GM18505 (cell line): ENCODE results near the gene ZNF566.
"Not testable (repeated sequence)": the region's sequence is repeated elsewhere in the genome, so short reads cannot be mapped to it uniquely, and the experiment has no call there.

ENCODE experiments used
- ATAC-seq: cut with Tn5 transposase; IDR thresholded peaks from one replicate; pipeline ENCODE4 v1.9.1; 2021; ENCODE audit not compliant: unreplicated experiment
- POLR2A ChIP-seq: IDR thresholded peaks from 4 replicates; pipeline ENCODE4 v1.6.1; 2011; ENCODE audit warnings: borderline replicate concordance; ENCODE audit not compliant: insufficient read depth, insufficient read length; ENCODE audit errors: extremely low read depth

The ZNF566 gene

GRCh38 chr19:36489118-36489919 lies at the start of gene ZNF566:
Gene ZNF566, minus strand, starts transcription at chr19:36489561. Its CDS starts 13,004 bp downstream, at chr19:36476557.
- TF ChIP-seq POLR2A, result peak; percentile 60
- peak; percentile 80 for ATAC-seq

DNA sequence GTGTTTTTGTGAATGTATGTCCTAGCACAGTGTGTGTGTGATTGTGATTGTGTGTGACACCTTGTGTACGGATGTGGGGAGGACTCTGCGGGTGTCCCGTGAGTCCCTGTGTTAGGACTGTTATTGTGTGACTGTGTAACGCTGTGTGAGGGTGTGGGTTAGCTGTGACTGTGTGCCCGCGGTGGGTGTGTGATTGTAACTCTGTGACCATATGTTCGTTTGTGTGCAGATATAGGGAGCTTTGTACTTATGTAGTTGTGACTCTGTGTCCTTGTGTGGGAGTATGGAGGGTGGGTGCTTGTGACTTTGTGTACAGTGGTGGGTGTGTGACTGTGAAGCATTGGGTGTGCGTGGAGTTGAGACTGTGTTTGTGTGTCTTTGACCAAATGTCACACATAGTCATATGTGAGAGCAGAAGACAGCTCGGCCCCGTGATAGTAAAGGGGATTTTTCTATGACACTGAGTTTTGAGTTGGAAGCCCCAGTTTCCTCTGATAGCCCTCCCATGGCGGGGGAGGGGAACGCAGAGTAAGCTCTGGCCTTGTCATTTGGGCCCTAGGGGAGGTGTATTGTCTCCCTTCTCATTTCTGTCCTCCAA lies 39.7 kb upstream of the ZNF566 start:
- ATAC-seq, result peak; percentile 35
- TF ChIP-seq POLR2A, result no peak

GRCh38 chr19:36528194-36528920 lies 39.0 kb upstream of the ZNF566 start, which contains the start of gene ZNF260:
Gene ZNF260, minus strand, starts transcription at chr19:36528271. Its CDS starts 13,033 bp downstream, at chr19:36515238.
- TF ChIP-seq POLR2A, result peak; percentile 79
- peak; percentile 93 for ATAC-seq

GRCh38 chr19:36527873-36528193 lies 38.5 kb upstream of the ZNF566 start:
- ATAC-seq, result no peak
- TF ChIP-seq POLR2A, result no peak

DNA sequence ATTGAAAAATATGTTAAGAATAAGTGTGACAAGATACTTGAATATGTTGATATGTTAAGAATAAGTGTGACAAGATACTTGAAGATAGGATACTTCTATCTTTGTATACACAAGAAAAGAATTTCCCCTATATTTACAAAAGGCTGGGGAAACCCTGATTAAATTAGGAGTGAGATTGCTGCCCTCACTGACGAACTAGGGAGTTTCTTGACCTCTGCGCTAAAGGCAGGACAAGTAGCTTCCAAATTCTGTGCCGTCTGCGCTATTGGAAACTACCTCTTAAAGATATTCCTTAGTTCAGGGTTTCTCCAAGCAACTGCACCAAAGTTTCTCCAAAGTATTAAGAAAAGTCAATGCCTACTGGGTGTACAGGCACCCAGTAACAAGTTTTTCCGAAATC lies 38.0 kb upstream of the ZNF566 start:
- TF ChIP-seq POLR2A, result no peak
- ATAC-seq, result no peak

- TF ChIP-seq POLR2A, result no peak
- ATAC-seq, result no peak
Observed at GRCh38 chr19:36526581-36526980, 37.2 kb upstream of the ZNF566 start.

- no peak for ATAC-seq
- no peak for TF ChIP-seq POLR2A
Observed at GRCh38 chr19:36524617-36525016, 35.3 kb upstream of the ZNF566 start.

- no peak for ATAC-seq
- TF ChIP-seq POLR2A, result no peak
Observed at GRCh38 chr19:36514012-36514612, 24.8 kb upstream of the ZNF566 start.

DNA sequence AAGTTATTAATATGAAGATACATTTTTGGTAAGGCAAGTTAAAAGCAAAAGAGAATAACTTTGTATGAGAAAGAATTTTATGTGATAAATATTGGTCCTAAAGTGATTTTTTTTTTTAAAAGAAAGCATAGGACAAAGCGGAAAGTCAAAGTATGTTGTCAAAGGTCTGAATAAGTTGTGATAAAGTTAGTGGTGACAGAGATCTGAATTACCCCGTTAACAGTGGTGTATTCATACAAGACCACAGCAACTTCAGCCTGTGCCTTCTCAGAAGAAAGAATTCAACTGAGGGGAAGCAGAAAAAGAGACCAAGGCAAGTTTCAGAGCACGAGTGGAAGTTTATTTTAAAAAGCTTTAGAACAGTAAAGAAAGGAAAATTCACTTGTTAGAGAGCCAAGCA lies 19.0 kb upstream of the ZNF566 start:
- no peak for TF ChIP-seq POLR2A
- no peak for ATAC-seq

GRCh38 chr19:36501973-36502372 lies 12.6 kb upstream of the ZNF566 start:
- ATAC-seq, result no peak

DNA sequence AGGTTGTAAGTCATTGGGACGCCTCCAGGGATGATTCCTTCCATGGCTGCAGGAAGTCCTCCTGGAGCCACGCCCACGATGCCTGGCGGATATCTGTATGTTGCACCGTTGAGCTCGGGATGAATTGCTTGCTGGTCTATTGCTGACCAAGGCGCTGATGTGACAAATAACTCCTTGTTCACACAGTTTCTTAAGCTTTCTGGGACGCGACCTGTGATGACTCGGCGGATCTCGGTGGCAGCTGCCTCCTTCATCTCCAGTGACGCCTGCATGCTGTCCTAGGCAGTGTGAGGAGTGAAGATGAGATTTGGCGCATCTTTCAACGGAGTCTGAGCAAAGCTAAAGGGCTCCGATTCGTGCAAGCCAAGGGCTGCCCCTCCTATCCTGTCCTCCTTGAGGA lies 7.6 kb upstream of the ZNF566 start:
- TF ChIP-seq POLR2A, result no peak
- no peak for ATAC-seq

More at GRCh38 chr19:36501973-36502372, 12.6 kb upstream of the ZNF566 start:
- TF ChIP-seq POLR2A, result no peak

GRCh38 chr19:36492689-36493453 lies 3.5 kb upstream of the ZNF566 start:
- ATAC-seq, result not testable (repeated sequence)

DNA sequence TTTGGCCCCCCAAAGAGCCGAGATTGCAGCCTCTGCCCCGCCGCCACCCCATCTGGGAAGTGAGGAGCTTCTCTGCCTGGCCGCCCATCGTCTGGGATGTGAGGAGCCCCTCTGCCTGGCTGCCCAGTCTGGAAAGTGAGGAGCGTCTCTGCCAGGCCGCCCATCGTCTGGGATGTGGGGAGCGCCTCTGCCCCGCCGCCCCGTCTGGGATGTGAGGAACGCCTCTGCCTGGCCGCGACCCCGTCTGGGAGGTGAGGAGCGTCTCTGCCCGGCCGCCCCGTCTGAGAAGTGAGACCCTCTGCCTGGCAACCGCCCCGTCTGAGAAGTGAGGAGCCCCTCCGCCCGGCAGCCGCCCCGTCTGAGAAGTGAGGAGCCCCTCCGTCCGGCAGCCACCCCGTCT lies 1.5 kb upstream of the ZNF566 start:
- not testable (repeated sequence) for ATAC-seq

- ATAC-seq, result peak; percentile 49
- TF ChIP-seq POLR2A, result no peak
Observed at GRCh38 chr19:36489920-36490415, 607 bp upstream of the ZNF566 start.

DNA sequence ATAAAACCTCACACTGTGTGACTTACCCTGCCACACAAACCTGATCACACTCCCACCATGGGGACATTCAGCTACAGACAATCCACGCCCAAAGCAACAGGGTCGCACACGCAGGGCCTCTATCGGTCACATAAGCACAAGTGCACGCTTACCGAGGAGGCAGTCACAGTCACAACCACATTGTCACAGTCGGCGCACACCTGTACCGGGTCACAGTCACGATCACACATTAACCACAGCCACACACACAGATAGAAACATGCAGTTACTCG lies 579 bp downstream of the ZNF566 start:
- ATAC-seq, result peak; percentile 20
- no peak for TF ChIP-seq POLR2A
